Measurements from ENCODE around the gene TNNC1.

TNNC1 gene

DNA sequence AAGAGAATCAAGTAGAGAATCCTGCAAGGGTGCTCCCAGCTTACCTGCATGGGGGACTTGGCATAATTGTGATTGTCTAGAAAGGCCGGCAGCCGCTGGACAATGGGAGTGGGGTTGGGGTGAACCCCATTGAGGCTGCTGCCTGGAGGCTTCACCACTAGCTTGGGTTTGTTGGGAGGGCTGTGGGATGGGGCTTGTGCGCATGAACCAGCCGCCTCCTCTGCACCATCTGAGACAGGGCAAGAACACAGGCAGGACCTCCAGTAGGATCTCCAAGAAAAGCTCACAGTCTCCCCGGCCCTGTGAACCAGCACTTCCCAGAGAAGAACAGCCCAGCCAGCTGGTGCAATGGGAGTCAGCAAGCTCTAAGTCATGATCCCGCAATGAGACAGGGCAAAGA, 48.8 kb downstream of the TNNC1 start:
- DNase-seq (ENCODE audit: low spot score) (peak; percentile 39), ATAC-seq (ENCODE audit: low read depth) (no peak)
- TF ChIP-seq, protein P1, sequence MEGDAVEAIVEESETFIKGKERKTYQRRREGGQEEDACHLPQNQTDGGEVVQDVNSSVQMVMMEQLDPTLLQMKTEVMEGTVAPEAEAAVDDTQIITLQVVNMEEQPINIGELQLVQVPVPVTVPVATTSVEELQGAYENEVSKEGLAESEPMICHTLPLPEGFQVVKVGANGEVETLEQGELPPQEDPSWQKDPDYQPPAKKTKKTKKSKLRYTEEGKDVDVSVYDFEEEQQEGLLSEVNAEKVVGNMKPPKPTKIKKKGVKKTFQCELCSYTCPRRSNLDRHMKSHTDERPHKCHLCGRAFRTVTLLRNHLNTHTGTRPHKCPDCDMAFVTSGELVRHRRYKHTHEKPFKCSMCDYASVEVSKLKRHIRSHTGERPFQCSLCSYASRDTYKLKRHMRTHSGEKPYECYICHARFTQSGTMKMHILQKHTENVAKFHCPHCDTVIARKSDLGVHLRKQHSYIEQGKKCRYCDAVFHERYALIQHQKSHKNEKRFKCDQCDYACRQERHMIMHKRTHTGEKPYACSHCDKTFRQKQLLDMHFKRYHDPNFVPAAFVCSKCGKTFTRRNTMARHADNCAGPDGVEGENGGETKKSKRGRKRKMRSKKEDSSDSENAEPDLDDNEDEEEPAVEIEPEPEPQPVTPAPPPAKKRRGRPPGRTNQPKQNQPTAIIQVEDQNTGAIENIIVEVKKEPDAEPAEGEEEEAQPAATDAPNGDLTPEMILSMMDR (IDR thresholded peaks at IDR 0.05; ENCODE audit: poor library complexity, severe bottlenecking) = no peak
- no peaks in the 10 kb centered on the region for H3K9me3 ChIP-seq (ENCODE audit: severe bottlenecking)
- H3K36me3 ChIP-seq (ENCODE audit: low read depth) = peaks cover 78% of the 10 kb centered on the region
- H3K4me1 ChIP-seq (ENCODE audit: insufficient read depth, poor library complexity, severe bottlenecking) = peaks cover 23% of the 10 kb centered on the region
- no peaks in the 10 kb centered on the region for H3K27me3 ChIP-seq (ENCODE audit: insufficient read depth, poor library complexity, severe bottlenecking)
- peak overlapping the region; percentile 94 for H3K27ac ChIP-seq (ENCODE audit: poor library complexity, severe bottlenecking)
- no peak overlapping the region for H3K4me3 ChIP-seq (ENCODE audit: severe bottlenecking)

DNA sequence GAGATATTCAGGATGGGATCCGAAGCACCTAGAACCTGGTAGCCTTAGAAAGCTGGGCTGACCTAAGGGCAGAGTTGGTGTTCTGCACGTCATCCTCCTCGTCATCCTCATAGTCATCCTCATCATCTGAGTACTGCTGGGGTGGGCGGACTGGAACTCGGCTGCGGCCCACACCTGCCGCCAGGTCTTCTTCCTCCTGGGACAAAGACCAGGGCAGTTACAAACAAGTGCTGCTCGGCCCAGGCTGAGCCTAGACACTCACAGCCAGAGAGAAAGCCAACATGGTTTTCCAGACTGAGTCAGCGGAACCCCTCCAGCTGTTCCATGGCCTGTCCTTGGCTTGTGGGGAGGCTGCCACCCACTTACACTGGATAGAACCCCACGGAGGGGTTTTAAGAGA, 49.5 kb downstream of the TNNC1 start:
- DNase-seq (ENCODE audit: low spot score) (peak; percentile 23), ATAC-seq (ENCODE audit: low read depth) (no peak)
- H3K36me3 ChIP-seq (ENCODE audit: low read depth) = peaks cover 78% of the 10 kb centered on the region
- no peaks in the 10 kb centered on the region for H3K9me3 ChIP-seq (ENCODE audit: severe bottlenecking)
- TF ChIP-seq, protein P1 (IDR thresholded peaks at IDR 0.05; ENCODE audit: poor library complexity, severe bottlenecking) = no peak
- peaks cover 23% of the 10 kb centered on the region for H3K4me1 ChIP-seq (ENCODE audit: insufficient read depth, poor library complexity, severe bottlenecking)
- H3K27ac ChIP-seq (ENCODE audit: poor library complexity, severe bottlenecking) = no peak overlapping the region
- H3K4me3 ChIP-seq (ENCODE audit: severe bottlenecking) = no peak overlapping the region
- H3K27me3 ChIP-seq (ENCODE audit: insufficient read depth, poor library complexity, severe bottlenecking) = no peaks in the 10 kb centered on the region

- no peak overlapping the region for H3K4me3 ChIP-seq (ENCODE audit: severe bottlenecking)
- no peaks in the 10 kb centered on the region for H3K27me3 ChIP-seq (ENCODE audit: insufficient read depth, poor library complexity, severe bottlenecking)
- TF ChIP-seq, protein P1 (IDR thresholded peaks at IDR 0.05; ENCODE audit: poor library complexity, severe bottlenecking) = no peak
- H3K27ac ChIP-seq (ENCODE audit: poor library complexity, severe bottlenecking) = no peak overlapping the region
- DNase-seq (ENCODE audit: low spot score) = peak; percentile 19
- peaks cover 21% of the 10 kb centered on the region for H3K4me1 ChIP-seq (ENCODE audit: insufficient read depth, poor library complexity, severe bottlenecking)
- H3K36me3 ChIP-seq (ENCODE audit: low read depth) = peaks cover 78% of the 10 kb centered on the region
- no peaks in the 10 kb centered on the region for H3K9me3 ChIP-seq (ENCODE audit: severe bottlenecking)
- ATAC-seq (ENCODE audit: low read depth) = no peak
Observed at GRCh38 chr3:52403955-52404354, 49.9 kb downstream of the TNNC1 start.

DNA sequence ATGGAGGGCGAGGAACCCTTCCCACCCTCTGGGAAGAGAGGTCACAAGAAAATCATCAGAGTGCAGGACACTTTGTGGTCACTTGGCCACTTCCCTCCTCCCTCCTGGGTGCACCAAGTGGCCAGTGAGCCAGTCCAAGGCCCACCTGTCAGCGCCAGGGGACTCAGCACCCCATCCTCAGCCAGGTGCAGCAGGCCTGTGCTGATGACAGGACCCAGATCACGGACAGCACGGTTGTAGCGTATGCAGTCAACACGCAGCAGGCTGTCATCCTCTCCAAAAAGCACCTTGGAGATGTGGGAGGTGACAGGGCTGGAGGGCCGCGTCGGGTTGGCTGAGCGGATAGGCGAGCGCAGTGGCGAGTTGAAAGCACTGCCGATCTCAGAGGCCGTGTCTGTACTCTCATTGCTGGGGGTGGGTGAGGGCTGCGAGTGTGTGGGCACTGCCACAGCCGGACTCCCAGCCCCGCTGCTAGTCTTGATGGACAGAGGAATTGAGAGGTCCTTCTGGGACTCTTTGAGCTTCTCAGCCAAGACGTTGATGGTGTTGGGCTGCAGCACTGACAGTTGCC, 50.5 kb downstream of the TNNC1 start:
- TF ChIP-seq, protein P1 (IDR thresholded peaks at IDR 0.05; ENCODE audit: poor library complexity, severe bottlenecking) = no peak
- Histone ChIP-seq H3K9me3 (ENCODE audit: severe bottlenecking) (no peaks in the 10 kb centered on the region), H3K36me3 (ENCODE audit: low read depth) (peaks cover 72% of the 10 kb centered on the region), H3K27ac (ENCODE audit: poor library complexity, severe bottlenecking) (no peak overlapping the region), H3K4me3 (ENCODE audit: severe bottlenecking) (no peak overlapping the region), H3K4me1 (ENCODE audit: insufficient read depth, poor library complexity, severe bottlenecking) (peaks cover 18% of the 10 kb centered on the region), H3K27me3 (ENCODE audit: insufficient read depth, poor library complexity, severe bottlenecking) (no peaks in the 10 kb centered on the region)
- ATAC-seq (ENCODE audit: low read depth) (no peak), DNase-seq (ENCODE audit: low spot score) (peak; percentile 37)

DNA sequence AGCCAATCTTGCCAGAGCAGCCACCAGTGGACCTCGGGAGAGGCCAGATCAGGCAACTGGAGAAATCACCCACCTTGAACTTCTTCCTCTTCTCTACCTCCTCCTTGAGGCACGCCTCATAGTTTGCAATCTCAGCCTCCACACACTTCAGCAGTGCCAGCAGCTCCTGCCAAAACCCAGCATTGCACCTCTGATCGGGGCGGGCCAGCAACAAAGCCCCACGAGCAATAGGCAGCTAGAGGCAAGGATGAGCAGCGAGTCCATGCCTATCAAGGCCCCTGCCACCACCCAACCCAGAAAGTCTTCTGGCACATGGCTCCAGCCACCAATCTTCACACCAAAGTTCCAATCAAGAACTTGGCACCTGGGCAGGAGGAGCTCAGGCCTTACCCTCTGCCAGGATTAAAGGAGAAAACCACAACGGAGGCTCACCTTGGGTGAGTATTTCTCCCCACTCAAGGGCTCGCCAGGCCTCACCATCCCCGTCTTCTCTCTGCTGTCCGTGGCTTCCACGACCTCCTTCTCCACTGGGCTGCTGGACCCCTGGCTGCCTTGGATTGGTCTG, 51.1 kb downstream of the TNNC1 start:
- peaks cover 66% of the 10 kb centered on the region for H3K36me3 ChIP-seq (ENCODE audit: low read depth)
- no peak for ATAC-seq (ENCODE audit: low read depth)
- H3K27ac ChIP-seq (ENCODE audit: poor library complexity, severe bottlenecking) = no peak overlapping the region
- H3K27me3 ChIP-seq (ENCODE audit: insufficient read depth, poor library complexity, severe bottlenecking) = no peaks in the 10 kb centered on the region
- H3K4me1 ChIP-seq (ENCODE audit: insufficient read depth, poor library complexity, severe bottlenecking) = peaks cover 18% of the 10 kb centered on the region
- H3K4me3 ChIP-seq (ENCODE audit: severe bottlenecking) = no peak overlapping the region
- no peaks in the 10 kb centered on the region for H3K9me3 ChIP-seq (ENCODE audit: severe bottlenecking)
- peak; percentile 49 for DNase-seq (ENCODE audit: low spot score)
- TF ChIP-seq, protein P1 (IDR thresholded peaks at IDR 0.05; ENCODE audit: poor library complexity, severe bottlenecking) = no peak
